ENCODE results near the gene KLC3.
"Not testable (repeated sequence)": the region's sequence is repeated elsewhere in the genome, so short reads cannot be mapped to it uniquely, and the experiment has no call there.

The KLC3 gene

DNA sequence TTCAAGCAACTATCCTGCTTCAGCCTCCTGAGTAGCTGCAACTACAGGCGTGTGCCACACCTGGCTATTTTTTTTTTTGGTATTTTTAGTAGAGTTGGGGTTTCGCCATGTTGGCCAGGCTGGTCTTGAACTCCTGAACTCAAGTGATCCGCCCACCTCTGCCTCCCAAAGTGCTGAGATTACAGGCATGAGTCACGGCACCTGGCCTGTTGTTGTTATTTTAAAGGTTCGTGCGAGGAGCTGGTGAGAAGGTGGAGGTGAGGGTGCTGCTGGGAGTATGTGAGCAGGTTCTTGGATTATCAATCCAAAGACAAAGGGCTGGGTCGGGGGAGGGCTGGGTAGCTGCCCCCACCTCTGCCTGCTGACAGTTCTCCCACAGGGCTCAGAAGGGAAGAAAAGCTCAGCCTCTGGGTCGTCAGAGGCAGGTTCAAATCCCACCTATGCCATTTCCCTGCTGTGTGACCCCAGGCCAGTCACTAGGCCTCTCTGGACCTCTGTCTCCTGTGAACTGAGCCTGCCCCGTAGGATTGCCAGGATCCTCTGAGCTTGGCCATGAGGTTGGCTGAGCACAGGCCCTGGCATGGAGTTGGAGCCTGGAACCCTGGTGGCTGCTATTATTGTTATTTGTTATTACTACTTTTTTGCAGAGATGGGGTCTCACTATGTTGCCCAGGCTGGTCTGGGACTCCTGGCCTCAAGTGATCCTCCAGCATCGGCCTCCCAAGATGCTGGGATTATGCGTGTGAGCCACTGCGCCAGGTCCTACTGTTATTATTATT, 19.4 kb upstream of the KLC3 start:
- no peak for FAIRE-seq

DNA sequence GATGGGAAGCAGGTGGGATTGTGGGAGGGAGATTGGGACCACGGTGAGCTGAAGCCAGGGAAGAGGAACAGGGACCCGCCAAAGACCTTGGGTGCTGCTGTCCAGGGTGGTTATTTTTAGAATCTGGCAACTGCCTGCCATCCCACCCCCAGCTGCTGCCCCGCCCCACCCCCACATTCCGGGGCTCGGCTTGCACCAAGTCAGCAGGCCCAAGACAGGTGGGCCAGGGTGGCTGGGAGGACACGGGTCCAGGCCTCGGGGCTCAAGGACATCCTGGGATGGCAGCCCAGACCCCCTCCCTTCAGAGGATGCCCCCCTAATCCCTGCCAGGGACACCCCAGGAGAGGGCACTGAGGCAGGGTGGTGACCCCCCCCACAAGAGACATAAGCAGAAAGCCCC, 18.7 kb upstream of the KLC3 start:
- no peak for FAIRE-seq

DNA sequence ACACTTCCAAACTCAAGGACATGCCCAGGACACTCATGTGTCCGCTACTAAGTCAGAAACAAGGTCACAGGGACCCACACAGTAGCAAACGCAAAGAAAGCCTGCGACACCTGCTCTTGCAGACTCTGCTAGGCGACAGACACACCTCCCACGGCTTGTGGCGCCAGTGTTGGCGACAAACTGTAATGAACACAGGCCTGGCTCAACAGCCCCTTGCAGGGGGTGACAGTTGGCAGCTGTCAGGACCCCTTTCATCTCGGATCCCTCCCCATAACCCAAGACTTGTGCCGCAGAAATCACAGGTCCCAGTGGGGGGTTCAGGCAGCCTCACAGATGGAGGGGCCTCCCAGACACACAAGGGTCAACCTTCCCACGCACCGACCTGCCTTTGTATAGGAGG, 18.2 kb upstream of the KLC3 start:
- no peak for FAIRE-seq

DNA sequence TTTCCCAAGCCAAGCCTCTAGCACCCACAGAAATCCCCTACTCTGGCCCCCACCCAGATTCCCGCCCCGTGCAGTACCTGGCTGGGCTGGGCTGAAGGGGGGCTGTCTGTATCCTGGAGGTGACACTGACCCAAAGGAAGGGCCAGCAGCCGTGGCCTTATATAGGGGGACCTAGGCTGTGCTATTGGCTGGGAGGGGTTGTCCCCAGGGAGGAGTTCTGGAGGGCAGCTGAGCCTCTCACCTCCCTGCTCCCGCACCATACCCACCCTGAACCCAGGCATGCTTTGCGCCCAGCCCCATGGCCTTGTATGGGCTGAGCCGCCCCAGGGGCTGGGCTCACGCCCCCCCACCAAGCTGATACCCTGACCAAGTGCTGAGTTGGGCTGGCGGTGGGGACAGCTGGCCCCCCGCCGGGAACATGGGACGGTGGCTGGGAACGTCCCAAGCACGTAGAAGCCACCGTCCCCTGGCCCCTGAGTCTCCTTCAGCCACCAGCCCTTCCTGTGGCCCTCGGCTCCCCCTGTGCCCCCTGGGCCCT, 17.7 kb upstream of the KLC3 start, which contains the start of gene CKM:
CKM (minus strand) TSS at position 132 of the 538 bp plus-strand sequence. CDS start 3,162 bp downstream, outside the sequence.
- no peak for FAIRE-seq

DNA sequence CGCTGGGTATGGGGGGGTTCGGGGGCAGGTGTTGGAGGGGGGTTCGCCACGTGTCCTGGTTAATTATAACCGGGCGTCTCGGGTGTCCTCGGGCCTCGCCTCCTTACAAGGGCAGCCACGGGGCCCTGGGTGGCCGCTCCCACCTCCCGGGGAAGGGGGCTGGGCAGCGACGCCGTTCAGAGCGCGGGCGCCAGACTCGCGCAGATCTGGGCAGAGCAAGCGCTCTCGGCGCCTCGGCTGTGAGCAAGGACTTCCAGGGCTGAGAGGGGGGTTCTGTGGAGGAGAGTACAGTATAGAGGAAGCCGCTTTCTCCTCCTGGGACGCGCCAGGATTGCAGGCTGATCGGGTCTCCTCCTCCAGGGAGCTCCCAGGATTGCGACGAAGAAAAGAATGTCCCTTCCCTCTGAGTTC, 16.9 kb upstream of the KLC3 start:
- FAIRE-seq, result no peak

DNA sequence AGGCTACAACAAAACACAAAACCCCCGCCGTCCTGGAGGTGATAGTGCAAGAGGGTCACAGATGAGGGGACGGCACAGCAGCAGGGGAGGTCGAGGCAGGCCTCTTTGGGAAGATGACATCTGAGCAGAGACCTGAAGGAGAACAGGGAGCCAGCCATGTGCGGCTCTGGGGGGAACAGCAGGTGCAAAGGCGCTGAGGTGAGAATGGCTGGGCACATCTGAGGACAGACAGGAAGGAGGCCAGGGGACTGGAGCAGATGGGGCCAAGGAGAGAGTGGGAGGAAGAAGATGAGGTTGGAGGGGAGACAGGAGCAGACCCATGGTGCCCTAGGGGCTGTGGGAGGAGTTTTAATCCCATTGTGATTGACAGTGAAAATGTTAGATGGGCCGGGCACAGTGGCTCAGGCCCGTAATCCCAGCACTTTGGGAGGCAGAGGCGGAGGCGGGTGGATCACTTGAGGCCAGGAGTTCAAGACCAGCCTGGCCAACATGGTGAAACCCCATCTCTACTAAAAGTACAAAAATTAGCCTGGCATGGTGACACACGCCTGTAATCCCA, 16.1 kb upstream of the KLC3 start:
- no peak for FAIRE-seq

DNA sequence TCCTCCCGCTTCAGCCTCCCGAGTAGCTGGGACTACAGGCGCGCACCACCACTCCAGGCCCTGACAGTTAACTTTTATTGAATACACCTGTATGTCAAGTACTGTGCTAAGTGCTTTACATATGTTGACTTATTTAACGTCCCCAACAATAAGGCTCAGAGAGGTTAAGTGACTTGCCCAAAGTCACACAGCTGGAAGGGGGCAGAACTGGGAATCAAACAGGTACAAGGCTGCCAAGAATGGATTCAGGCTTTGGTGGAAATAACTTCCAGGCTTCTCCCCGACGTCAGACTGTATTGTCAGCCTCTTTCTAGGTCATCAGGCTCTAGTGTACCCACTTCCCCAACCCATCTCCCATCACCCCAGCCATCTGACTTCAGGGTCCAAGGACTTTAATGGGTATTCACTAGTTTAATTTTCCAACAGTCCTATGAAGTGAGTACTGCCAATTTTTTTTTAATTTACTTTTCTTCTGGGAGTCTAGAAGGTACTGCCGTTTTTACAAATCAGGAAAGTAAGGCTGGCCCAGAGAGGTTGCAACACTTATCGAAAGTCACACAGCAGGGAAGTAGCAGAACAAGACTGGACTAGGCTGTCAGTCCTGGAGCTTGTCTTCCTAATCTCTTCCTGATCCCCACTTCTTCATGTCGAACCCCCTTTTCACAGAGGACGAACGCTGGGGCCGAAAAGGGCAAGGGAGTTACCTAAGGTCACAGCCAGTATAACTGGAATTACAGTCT, 13.0 kb upstream of the KLC3 start:
- FAIRE-seq, result no peak

DNA sequence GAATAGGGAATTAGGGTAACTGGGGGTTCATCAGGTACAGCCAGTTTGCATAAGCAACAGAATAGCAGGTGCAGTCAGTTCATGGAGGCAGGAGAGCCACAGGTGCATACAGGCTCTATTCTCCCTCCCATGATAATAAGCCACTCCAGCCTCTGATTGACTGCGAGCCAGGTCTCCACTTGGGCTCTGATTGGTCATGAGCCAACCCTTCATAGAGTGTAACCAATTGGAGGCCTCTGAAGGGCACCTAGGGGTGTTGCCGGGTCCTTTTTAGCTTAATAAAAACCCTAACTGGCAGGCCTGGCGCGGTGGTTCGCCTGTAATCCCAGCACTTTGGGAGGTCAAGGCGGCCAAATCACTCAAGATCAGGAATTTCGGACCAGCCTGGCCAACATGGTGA, 9.1 kb upstream of the KLC3 start:
- FAIRE-seq, result no peak

DNA sequence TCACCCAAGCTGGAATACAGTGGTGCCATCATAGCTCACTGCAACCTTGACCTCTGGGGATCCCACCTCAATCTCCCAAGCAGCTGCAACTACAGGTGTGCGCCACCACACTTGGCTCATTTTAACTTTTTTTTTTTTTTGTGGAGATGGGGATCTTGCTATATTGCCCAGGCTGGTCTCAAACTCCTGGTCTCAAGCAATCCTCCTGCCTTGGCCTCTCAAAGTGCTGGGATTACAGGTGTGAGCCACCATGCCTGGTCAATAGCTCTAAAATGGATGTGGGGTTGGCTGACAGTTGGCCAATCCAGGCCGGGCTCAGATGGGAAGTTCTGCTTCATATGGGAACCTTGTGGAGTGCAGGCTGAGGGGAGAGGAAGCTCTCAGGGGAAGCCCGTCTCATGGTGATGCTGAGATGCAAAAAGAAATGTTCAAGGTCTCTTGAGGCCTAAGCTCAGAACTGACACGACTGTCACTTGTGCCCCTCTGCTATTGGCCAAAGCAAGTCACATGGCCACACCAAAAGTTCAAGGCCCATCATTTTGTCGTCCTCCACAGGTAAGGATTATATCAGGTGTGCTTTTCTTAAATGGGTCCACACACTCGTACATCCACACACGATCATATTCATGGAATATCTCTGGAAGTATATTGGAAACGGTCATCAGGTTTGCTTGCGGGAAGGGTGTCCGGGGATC, 6.8 kb upstream of the KLC3 start:
- no peak for FAIRE-seq

DNA sequence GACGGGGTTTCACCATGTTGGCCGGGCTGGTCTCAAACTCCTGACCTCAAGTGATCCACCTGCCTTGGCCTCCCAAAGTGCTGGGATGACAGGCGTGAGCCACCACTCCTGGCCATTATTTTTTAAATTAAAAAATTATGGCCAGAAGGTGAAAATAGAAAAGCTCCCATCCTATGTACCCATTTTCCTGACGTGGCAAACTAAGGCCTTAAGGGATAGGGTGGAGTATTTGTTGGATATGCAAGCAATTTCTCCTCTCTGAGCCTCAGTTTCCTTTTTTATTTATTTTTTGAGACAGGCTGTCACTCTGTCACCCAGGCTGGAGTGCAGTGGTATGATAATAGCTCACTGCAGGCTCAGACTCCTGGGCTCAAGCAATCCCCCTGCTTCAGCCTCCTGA, 5.7 kb upstream of the KLC3 start:
- not testable (repeated sequence) for FAIRE-seq

DNA sequence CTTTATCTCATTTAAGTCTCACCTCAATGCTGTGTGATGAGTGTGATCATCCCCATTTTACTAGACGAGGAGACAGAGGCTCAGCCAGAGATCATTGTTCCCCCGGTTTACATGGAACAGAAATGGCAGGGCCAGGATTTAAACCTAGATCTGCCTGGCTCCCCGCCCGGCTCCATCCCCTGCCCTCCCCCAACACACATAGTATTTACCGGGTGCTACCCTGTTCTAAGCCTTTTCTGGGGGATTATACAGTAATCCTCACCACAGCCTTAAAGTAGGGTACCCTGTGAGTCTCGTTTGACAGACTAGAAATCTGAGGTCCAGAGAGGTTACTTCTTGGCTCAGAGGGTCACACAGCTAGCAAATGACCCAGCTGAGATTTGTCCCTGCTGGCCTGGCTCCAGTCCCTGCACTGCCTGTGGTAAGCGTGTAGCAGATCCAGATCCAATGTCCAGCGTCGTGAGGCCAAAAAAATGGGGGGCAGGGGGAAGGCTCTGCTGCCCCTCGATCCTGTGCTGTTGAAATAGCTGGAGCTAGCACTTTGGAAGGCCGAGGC, 3.8 kb upstream of the KLC3 start:
- no peak for FAIRE-seq

DNA sequence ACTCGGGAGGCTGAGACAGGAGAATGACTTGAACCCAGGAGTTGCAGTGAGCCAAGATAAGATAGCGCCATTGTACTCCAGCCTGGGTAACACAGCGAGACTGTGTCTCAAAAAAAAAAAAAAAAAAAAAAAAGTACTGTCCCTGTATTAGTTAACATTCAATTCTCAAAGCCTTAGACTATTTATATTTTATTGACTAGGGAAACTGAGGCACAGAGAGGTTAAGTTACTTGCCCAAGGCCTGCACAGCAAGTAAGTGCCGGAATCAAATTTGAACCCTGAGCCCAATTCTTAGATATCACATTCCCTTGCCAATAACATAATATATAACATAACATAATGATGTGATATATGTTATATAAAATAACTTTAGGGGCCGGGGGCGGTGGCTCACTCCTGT, 921 bp upstream of the KLC3 start:
- no peak for FAIRE-seq

DNA sequence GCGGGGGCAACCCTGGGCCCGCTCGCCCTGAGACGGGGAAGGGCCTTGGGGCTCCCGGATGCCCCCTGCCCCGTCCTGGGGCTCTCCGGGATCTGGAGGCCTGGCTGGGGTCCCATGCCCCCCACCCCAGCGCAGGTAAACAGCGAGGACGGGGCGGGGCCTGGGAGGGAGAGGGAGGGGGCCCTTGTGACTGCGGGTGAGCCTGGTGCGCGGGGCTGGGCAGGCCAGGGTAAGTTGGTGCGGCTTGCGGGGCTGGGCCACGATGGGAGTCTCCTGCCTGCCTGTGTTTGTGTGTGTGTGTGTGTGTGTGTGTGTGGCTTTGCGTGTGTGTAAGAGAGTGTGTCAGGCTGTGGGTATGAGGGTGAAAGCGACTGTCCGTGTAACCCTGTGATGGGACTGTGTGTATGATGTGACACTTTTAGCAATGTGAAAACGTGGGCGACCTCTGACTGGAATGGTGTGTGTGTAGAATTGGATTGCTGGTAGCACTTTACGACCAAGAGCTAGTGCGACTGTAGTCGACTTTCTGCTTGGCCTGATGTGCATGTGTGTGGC, 426 bp downstream of the KLC3 start:
- no peak for FAIRE-seq

DNA sequence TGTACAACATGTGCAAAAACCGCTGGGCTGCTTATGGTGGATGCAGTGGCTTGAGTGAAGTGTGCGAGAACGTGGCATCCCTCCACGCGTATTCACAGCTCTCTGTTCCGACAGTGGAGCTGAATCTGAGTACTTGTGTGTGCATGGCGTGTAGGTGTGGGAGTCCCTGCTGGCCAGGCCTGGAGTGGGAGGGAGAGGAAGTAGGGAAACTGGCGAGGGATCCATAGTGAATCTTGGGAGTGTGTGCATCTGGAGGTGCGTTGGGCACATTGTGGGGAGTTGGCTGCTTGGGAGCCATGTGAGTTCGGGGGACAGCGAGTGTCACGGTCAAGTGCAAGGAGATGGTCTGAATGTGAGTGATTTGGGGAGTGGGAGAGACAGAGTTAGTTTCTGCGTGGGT, 2.4 kb downstream of the KLC3 start:
- no peak for FAIRE-seq

DNA sequence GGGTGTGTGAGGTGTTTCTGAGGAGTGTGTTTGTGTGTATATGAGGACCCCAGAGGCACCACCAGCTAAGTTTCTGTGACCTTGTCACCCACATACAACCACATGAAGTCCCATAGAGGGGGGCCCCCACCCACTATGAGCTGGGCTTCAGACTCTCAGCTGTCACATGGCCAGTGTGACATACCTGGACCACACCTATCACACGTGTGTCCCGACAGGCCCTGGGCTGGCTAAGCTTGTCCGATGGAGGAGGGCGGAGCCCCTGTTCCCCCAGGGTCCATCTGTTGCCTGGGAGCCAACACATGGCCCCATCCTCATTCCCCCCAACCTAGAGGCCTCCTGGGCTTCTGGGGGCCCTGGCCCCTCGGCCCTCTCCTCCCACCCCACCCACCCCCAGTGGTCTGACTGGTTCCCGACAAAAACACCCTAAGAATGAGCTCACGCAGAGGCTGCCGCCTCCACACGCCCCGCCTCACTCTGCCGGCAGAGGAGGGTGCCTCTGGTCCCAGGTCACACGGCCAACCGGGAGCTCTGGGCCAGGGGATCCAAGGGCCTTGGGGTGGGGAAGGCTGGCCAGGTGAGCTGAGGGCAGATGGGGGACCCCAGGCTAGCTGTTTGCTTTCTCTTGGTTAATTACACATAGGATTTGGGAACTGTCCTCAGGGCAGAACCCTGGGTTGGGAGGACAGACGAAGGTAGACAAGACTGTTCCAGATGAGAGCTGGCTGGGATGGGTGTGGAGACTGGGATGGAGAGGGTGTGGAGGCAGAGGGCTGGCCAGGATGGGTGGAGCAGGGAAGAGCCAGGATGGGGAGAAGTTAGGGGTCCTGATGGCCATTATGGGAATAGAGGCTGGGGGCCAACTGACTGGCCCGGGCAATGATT, 4.3 kb downstream of the KLC3 start:
- FAIRE-seq, result no peak

DNA sequence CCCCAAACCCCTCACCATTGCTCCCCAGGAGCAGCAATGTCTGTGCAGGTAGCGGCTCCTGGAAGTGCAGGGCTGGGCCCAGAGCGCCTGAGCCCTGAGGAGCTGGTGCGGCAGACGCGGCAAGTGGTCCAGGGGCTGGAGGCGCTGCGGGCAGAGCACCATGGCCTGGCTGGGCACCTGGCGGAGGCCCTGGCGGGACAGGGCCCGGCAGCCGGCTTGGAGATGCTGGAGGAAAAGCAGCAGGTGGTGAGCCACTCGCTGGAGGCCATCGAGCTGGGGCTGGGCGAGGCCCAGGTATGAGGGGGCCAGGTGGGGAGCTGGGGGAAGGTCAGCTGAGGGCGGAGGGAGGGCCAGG, 4.9 kb downstream of the KLC3 start:
- FAIRE-seq, result no peak

DNA sequence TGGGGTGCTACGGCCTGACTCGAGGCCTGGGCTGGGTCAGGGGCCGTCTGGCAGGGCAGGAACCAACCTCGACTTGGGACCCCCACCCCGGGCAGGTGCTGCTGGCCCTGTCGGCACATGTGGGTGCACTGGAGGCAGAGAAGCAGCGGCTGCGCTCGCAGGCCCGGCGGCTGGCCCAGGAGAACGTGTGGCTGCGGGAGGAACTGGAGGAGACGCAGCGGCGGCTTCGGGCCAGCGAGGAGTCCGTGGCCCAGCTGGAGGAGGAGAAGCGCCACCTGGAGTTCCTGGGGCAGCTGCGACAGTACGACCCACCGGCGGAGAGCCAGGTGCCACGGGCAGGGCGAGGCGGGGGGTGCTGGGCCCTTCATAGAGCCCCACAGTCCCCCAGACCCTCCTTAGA, 5.9 kb downstream of the KLC3 start:
- no peak for FAIRE-seq

DNA sequence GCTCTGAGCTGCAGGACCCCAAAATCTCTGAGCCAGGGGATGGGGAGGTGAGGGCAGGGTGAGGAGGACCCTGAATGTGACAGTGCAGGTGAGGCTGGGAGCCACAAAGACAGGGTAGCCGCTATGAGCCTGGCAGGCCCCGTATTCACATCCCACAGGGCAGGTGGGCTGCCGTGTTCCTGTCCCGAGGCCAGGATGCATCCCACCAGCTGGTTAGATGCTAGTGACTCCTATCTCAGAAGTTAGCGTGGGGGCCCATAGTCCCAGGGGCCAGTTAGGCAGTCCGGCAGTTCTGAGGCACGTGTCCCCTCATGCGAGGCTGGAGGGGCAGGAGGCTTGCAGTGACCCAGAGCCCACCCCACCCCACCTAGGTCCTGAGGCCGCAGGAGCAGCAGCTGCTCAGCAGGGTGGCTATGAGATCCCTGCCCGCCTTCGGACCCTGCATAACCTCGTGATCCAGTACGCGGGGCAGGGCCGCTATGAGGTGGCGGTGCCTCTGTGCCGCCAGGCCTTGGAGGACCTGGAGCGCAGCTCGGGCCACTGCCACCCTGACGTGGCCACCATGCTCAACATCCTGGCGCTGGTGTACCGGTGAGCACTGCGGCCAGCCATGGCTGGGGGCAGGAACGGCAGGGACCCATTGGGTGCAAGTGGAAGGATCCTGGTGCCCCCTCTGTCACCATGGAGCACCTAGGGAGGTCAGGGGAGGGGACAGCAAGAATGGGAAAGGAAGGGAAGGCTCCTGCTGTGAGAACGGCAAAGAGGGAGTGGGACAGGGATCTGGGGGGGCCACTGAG, 7.2 kb downstream of the KLC3 start:
- FAIRE-seq, result no peak

DNA sequence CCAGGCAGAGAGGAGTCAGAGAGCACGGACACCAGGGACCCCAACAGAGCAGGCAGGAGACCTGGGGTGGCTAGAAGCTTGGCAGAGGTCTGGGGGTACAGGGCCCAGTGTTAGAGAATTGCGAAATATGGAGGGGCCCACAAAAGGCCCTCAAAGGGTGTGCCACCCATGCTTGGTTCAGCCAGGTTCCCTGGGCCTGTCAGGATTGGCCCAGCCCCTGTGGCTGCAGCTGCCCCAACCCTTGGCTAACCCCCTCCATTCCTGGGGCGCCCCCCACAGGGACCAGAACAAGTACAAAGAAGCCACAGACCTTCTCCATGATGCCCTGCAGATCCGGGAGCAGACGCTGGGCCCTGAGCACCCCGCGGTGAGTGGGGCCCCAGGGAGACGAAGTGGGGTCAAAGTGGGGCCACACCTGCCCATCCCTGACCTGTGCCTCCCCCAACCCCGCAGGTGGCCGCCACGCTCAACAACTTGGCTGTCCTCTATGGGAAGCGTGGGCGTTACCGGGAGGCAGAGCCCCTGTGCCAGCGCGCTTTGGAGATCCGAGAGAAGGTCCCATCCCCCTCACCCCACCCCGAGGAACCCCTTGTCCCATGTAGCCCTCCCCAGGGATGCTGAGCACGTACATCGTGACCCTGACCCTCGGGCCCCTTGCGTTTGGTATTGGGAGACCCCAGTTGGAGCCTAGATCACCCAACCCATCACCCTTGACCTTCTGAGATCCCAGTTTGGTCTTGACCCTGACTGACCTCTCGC, 8.0 kb downstream of the KLC3 start:
- no peak for FAIRE-seq

DNA sequence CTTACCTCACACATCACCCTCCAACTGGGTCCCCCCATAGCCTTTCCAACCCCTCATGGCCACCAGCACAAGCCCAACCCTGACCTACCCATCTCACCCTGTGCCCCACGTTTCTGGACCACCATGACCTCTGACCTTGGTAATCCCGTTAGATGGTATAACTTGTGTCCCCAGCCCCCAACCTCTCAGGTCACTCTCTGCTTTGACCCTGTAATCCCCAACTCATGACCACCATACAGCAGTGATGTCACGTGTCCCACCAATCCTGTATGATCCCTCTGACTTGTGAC, 8.5 kb downstream of the KLC3 start:
- FAIRE-seq, result no peak

Measured in TTC549 (cell line).